Nephron progenitor cell (in vitro differentiated cells): ENCODE results near the gene MTHFD1L.
"Not testable (repeated sequence)": the region's sequence is repeated elsewhere in the genome, so short reads cannot be mapped to it uniquely, and the experiment has no call there.

Experiments used
- DNase-seq: peaks from one replicate; pipeline ENCODE4 v3.0.0; 2021
- H3K27ac Mint-ChIP-seq: 2 replicates; pipeline ENCODE4 v1.8.0; 2021; ENCODE audit warnings: mild to moderate bottlenecking, moderate library complexity, mixed read lengths
- H3K27me3 Mint-ChIP-seq: 2 replicates; pipeline ENCODE4 v1.8.0; 2021; ENCODE audit warnings: mild to moderate bottlenecking, low read depth, mixed read lengths; ENCODE audit not compliant: poor library complexity
- H3K36me3 Mint-ChIP-seq: 2 replicates; pipeline ENCODE4 v1.8.0; 2021; ENCODE audit warnings: low read depth, mixed read lengths
- H3K4me1 Mint-ChIP-seq: 2 replicates; pipeline ENCODE4 v1.8.0; 2021; ENCODE audit warnings: mixed read lengths
- H3K4me3 Mint-ChIP-seq: 2 replicates; pipeline ENCODE4 v1.8.0; 2021; ENCODE audit warnings: mild to moderate bottlenecking, moderate library complexity, mixed read lengths
- H3K9me3 Mint-ChIP-seq: 2 replicates; pipeline ENCODE4 v1.8.0; 2021; ENCODE audit warnings: mild to moderate bottlenecking, moderate library complexity, mixed read lengths
- CTCF ChIP-seq: fragments of 200-600 bp; sonication (generic); IDR thresholded peaks from 2 replicates; pipeline ENCODE4 v1.5.0; 2021; ENCODE audit warnings: antibody characterized with exemption

The MTHFD1L gene

GRCh38 chr6:151111670-151112069, 246.2 kb downstream of the MTHFD1L start:
- peaks cover 34% of the 10 kb centered on the region for H3K4me1 Mint-ChIP-seq
- no peaks in the 10 kb centered on the region for H3K36me3 Mint-ChIP-seq
- DNase-seq: no peak
- no peak overlapping the region for H3K27ac Mint-ChIP-seq
- peaks cover 6% of the 10 kb centered on the region for H3K27me3 Mint-ChIP-seq
- no peaks in the 10 kb centered on the region for H3K9me3 Mint-ChIP-seq
- TF ChIP-seq CTCF: no peak
- no peak overlapping the region for H3K4me3 Mint-ChIP-seq

DNA sequence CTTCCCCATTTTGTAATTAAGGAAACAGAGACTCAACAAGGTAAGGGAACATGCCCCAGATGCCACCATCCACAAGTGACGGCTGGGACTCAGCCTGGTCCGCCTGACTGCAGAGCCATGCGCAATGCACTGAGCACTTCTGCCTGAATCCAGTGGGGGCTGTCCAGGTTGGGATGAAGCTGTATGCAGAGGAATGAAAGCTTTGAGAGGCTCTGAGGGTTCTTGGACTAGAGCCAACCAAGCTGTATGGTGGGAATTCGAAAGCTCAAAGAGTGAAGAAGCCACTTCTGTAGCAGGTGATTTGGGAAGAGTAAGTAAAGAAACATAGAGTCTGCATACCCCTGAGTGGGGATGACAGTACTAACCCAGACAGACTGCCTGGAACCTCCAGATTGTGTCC, 246.6 kb downstream of the MTHFD1L start:
- Mint-ChIP-seq H3K27me3 (peaks cover 6% of the 10 kb centered on the region), H3K27ac (no peak overlapping the region), H3K4me3 (no peak overlapping the region), H3K36me3 (no peaks in the 10 kb centered on the region), H3K4me1 (peaks cover 34% of the 10 kb centered on the region), H3K9me3 (no peaks in the 10 kb centered on the region)
- DNase-seq: no peak
- TF ChIP-seq CTCF: no peak

DNA sequence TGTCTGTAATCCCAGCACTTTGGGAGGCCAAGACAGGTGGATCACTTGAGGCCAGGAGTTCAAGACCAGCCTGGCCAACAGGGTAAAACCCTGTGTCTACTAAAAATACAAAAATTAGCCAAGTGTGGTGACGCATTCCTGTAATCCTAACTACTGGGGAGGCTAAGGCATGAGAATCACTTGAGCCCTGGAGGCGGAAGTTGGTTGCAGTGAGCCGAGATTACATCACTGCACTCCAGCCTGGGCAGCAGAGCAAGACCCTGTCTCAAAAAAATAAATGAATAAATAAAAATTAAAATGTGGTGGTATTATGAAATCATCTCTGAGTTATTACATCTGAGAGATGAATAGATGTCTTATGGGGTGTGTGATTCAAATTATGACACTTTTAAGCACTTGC, 247.4 kb downstream of the MTHFD1L start:
- H3K27ac Mint-ChIP-seq, H3K4me3 Mint-ChIP-seq, H3K9me3 Mint-ChIP-seq, DNase-seq, H3K27me3 Mint-ChIP-seq, H3K36me3 Mint-ChIP-seq: not testable (repeated sequence)
- peaks cover 32% of the 10 kb centered on the region for H3K4me1 Mint-ChIP-seq

DNA sequence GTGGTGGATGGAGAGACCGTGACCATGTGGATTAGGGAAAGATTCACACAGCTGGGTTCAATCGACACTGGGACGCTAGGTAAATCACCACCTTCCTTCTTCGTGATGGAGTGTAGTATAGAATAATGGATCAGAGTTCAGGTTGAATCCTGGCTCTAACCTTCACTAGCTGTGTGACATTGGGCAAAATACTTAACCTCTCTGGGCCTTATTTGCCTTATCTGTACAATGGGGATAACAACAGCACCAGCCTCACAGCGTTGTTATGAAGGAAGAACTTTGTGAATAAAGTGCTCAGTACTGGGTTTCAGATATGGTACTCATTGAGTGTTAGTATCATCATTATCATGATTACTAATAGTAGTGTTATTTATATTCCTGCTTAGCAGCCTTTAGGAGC, 248.1 kb downstream of the MTHFD1L start:
- no peak for TF ChIP-seq CTCF
- Mint-ChIP-seq H3K36me3 (no peaks in the 10 kb centered on the region), H3K27me3 (peaks cover 6% of the 10 kb centered on the region), H3K4me1 (peaks cover 30% of the 10 kb centered on the region), H3K27ac (no peak overlapping the region), H3K4me3 (no peak overlapping the region), H3K9me3 (no peaks in the 10 kb centered on the region)
- no peak for DNase-seq

GRCh38 chr6:151118461-151119123, 253.1 kb downstream of the MTHFD1L start:
- Mint-ChIP-seq H3K9me3 (no peaks in the 10 kb centered on the region), H3K27ac (peak overlapping the region; percentile 55), H3K4me1 (peaks cover 26% of the 10 kb centered on the region), H3K27me3 (peaks cover 6% of the 10 kb centered on the region), H3K4me3 (no peak overlapping the region), H3K36me3 (no peaks in the 10 kb centered on the region)
- no peak for TF ChIP-seq CTCF
- DNase-seq: no peak

- H3K27ac Mint-ChIP-seq: peak overlapping the region; percentile 95
Observed at GRCh38 chr6:151119823-151120524, 254.5 kb downstream of the MTHFD1L start.

More at GRCh38 chr6:151119823-151120524, 254.5 kb downstream of the MTHFD1L start:
- H3K4me3 Mint-ChIP-seq: peak overlapping the region; percentile 13
- H3K27me3 Mint-ChIP-seq: peaks cover 6% of the 10 kb centered on the region
- peak; percentile 28 for DNase-seq
- peaks cover 3% of the 10 kb centered on the region for H3K9me3 Mint-ChIP-seq
- no peak for TF ChIP-seq CTCF
- H3K4me1 Mint-ChIP-seq: peaks cover 26% of the 10 kb centered on the region
- no peaks in the 10 kb centered on the region for H3K36me3 Mint-ChIP-seq
